CD8-positive, alpha-beta memory T cell (primary cell): ENCODE data around the gene KRTCAP2. TPM values are rescaled to one million over a fixed set of nuclear protein-coding genes. Genes with fewer than 3 reads are reported as not detected.
A peak's percentile ranks its signal among the peaks of the same experiment; 100 is the strongest.

ENCODE experiments used
- CTCF ChIA-PET: fragments of 350-600 bp; sonication (Branson Sonifier 250); formaldehyde crosslinking; loops from one replicate; lab custom pipeline; 2021; ENCODE audit warnings: antibody characterized with exemption; lab: Charles Lee
- POLR2A ChIA-PET: fragments of 350-600 bp; sonication (Branson Sonifier 250); formaldehyde crosslinking; loops from one replicate; lab custom pipeline; 2021; ENCODE audit warnings: antibody characterized with exemption; lab: Charles Lee
- DNase-seq, 5 donors: peaks; one replicate each; pipeline versions ENCODE4 v3.0.0 to v3.0.0-alpha.2; 2020 to 2022; ENCODE audit warnings: mixed read lengths in 1 of 5
- H3K27ac ChIP-seq: one replicate; pipeline ENCODE4 v1.7.0; 2013; ENCODE audit warnings: low read depth, mild to moderate bottlenecking, low read length, moderate library complexity
- H3K27me3 ChIP-seq: 2 replicates; pipeline ENCODE4 v1.7.0; 2013; ENCODE audit warnings: low read length, mild to moderate bottlenecking; ENCODE audit not compliant: insufficient read depth, poor library complexity, severe bottlenecking
- H3K36me3 ChIP-seq: 2 replicates; pipeline ENCODE4 v1.7.0; 2013; ENCODE audit warnings: mild to moderate bottlenecking, low read length, moderate library complexity; ENCODE audit not compliant: insufficient read depth
- H3K4me1 ChIP-seq: 2 replicates; pipeline ENCODE4 v1.7.0; 2013; ENCODE audit warnings: mild to moderate bottlenecking, low read length, moderate library complexity; ENCODE audit not compliant: insufficient read depth
- H3K4me3 ChIP-seq: 2 replicates; pipeline ENCODE4 v1.7.0; 2013; ENCODE audit warnings: mild to moderate bottlenecking, low read length
- H3K9me3 ChIP-seq: 2 replicates; pipeline ENCODE4 v1.7.0; 2013; ENCODE audit warnings: mild to moderate bottlenecking, low read length
- H3K27ac Mint-ChIP-seq, 8 donors: one replicate each; pipeline ENCODE4 v1.8.0; 2020 to 2021; ENCODE audit warnings: mixed read lengths in 8 of 8, mild to moderate bottlenecking in 6 of 8, inconsistent platforms in 3 of 8, moderate library complexity in 3 of 8
- H3K27me3 Mint-ChIP-seq, 2 donors: one replicate each; pipeline ENCODE4 v1.8.0; 2020 to 2021; ENCODE audit warnings: mixed read lengths in 2 of 2, mild to moderate bottlenecking in 1 of 2, moderate library complexity in 1 of 2
- H3K36me3 Mint-ChIP-seq, 3 donors: one replicate each; pipeline ENCODE4 v1.8.0; 2020 to 2021; ENCODE audit warnings: mixed read lengths in 3 of 3, inconsistent platforms in 1 of 3, mild to moderate bottlenecking in 1 of 3
- H3K4me1 Mint-ChIP-seq, 3 donors: one replicate each; pipeline ENCODE4 v1.8.0; 2020 to 2021; ENCODE audit warnings: mixed read lengths in 3 of 3, inconsistent platforms in 1 of 3, mild to moderate bottlenecking in 1 of 3
- H3K4me3 Mint-ChIP-seq, 7 donors: one replicate each; pipeline ENCODE4 v1.8.0; 2020 to 2021; ENCODE audit warnings: mixed read lengths in 7 of 7, mild to moderate bottlenecking in 6 of 7, moderate library complexity in 4 of 7, inconsistent platforms in 2 of 7
- H3K9me3 Mint-ChIP-seq, 5 donors: one replicate each; pipeline ENCODE4 v1.8.0; 2020 to 2022; ENCODE audit warnings: mixed read lengths in 5 of 5, mild to moderate bottlenecking in 3 of 5, moderate library complexity in 2 of 5, inconsistent platforms in 1 of 5
- polyA plus RNA-seq: library from polyadenylated mRNA; unstranded; fragments of 300-500 nt; fragmentation: Illumina TruSeq; gene quantifications from one replicate; pipeline ENCODE4 v1.2.3, GENCODE V29; 2021
- total RNA-seq, 2 experiments: library from RNA; stranded (reverse); gene quantifications; one replicate each; pipeline ENCODE4 v1.2.3, GENCODE V29; 2021

The KRTCAP2 gene
- total and polyA plus RNA-seq, 3 experiments from 2014 or later: 181 to 576 (median 207) TPM

GRCh38 chr1:155184835-155185782 is 12.0 kb upstream of the KRTCAP2 start:
- Histone ChIP-seq H3K9me3 (no peaks in the 10 kb centered on the region), H3K4me3 (no peak overlapping the region), H3K36me3 (no peaks in the 10 kb centered on the region), H3K27me3 (no peaks in the 10 kb centered on the region), H3K27ac (no peak overlapping the region), H3K4me1 (no peaks in the 10 kb centered on the region)
- Mint-ChIP-seq H3K4me3 (no peak overlapping the region), H3K36me3 (peaks cover 0 to 15% (median 3%) of the 10 kb centered on the region in 3 donors), H3K4me1 (peaks cover 5 to 6% (median 6%) of the 10 kb centered on the region in 3 donors), H3K9me3 (no peaks in the 10 kb centered on the region), H3K27me3 (no peaks in the 10 kb centered on the region), H3K27ac (peak overlapping the region in 2 of 8 donors; percentile 47 to 64)
- DNase-seq: peak in 1 of 5 donors; percentile 28
- POLR2A ChIA-PET: no interaction called here
- CTCF ChIA-PET: interaction anchor here (1.1 to 1.3 kb wide), 3 partner anchors 8 to 12 kb away, joined by 3 to 8 read pairs (median 4); partner anchors contain the start of gene KRTCAP2

GRCh38 chr1:155184351-155184811 is 11.3 kb upstream of the KRTCAP2 start:
- POLR2A ChIA-PET: no interaction called here
- Mint-ChIP-seq H3K4me1 (peaks cover 5 to 6% (median 6%) of the 10 kb centered on the region in 3 donors), H3K36me3 (peaks cover 0 to 22% (median 3%) of the 10 kb centered on the region in 3 donors), H3K27me3 (no peaks in the 10 kb centered on the region), H3K9me3 (no peaks in the 10 kb centered on the region), H3K4me3 (no peak overlapping the region), H3K27ac (no peak overlapping the region)
- H3K27me3 ChIP-seq: no peaks in the 10 kb centered on the region
- no peaks in the 10 kb centered on the region for H3K36me3 ChIP-seq
- no peak overlapping the region for H3K27ac ChIP-seq
- CTCF ChIA-PET: interaction anchor here (0.8 to 1.3 kb wide), 4 partner anchors 9 to 12 kb away, joined by 3 to 8 read pairs (median 4); partner anchors contain the start of gene KRTCAP2
- no peak for DNase-seq
- H3K4me1 ChIP-seq: no peaks in the 10 kb centered on the region
- no peak overlapping the region for H3K4me3 ChIP-seq
- no peaks in the 10 kb centered on the region for H3K9me3 ChIP-seq

GRCh38 chr1:155183775-155184221 is 10.7 kb upstream of the KRTCAP2 start:
- peak in 1 of 5 donors; percentile 37 for DNase-seq
- Histone ChIP-seq H3K36me3 (no peaks in the 10 kb centered on the region), H3K9me3 (no peaks in the 10 kb centered on the region), H3K27me3 (no peaks in the 10 kb centered on the region), H3K27ac (no peak overlapping the region), H3K4me3 (no peak overlapping the region), H3K4me1 (no peaks in the 10 kb centered on the region)
- ChIA-PET CTCF (interaction anchor here (0.8 to 1.0 kb wide), 2 partner anchors 10 to 11 kb away, joined by 3 to 5 read pairs; partner anchors contain the start of gene KRTCAP2), POLR2A (no interaction called here)
- Mint-ChIP-seq H3K9me3 (no peaks in the 10 kb centered on the region), H3K27me3 (no peaks in the 10 kb centered on the region), H3K27ac (peak overlapping the region in 1 of 8 donors; percentile 80), H3K4me3 (no peak overlapping the region), H3K4me1 (peaks cover 5 to 6% (median 6%) of the 10 kb centered on the region in 3 donors), H3K36me3 (peaks cover 0 to 28% (median 4%) of the 10 kb centered on the region in 3 donors)

GRCh38 chr1:155182052-155182550 is 9.0 kb upstream of the KRTCAP2 start:
- no peak overlapping the region for H3K27ac ChIP-seq
- Mint-ChIP-seq H3K9me3 (no peaks in the 10 kb centered on the region), H3K27me3 (no peaks in the 10 kb centered on the region), H3K4me1 (peaks cover 0 to 4% (median 0%) of the 10 kb centered on the region in 3 donors), H3K4me3 (no peak overlapping the region), H3K36me3 (peaks cover 0 to 38% (median 4%) of the 10 kb centered on the region in 3 donors), H3K27ac (no peak overlapping the region)
- ChIA-PET CTCF (no interaction called here), POLR2A (no interaction called here)
- no peak for DNase-seq
- no peak overlapping the region for H3K4me3 ChIP-seq
- H3K27me3 ChIP-seq: no peaks in the 10 kb centered on the region
- peaks cover 13% of the 10 kb centered on the region for H3K36me3 ChIP-seq
- H3K9me3 ChIP-seq: no peaks in the 10 kb centered on the region
- peaks cover 2% of the 10 kb centered on the region for H3K4me1 ChIP-seq

- Mint-ChIP-seq H3K27ac (no peak overlapping the region), H3K27me3 (no peaks in the 10 kb centered on the region), H3K9me3 (no peaks in the 10 kb centered on the region), H3K4me3 (no peak overlapping the region), H3K4me1 (peaks cover 3 to 9% (median 4%) of the 10 kb centered on the region in 3 donors), H3K36me3 (peaks cover 0 to 43% (median 4%) of the 10 kb centered on the region in 3 donors)
- ChIA-PET POLR2A (no interaction called here), CTCF (interaction anchor here (1.2 to 1.3 kb wide), 2 partner anchors 12 to 69 kb away, joined by 3 to 4 read pairs; no protein-coding TSS in a partner anchor)
- Histone ChIP-seq H3K27ac (no peak overlapping the region), H3K27me3 (no peaks in the 10 kb centered on the region), H3K4me3 (no peak overlapping the region), H3K36me3 (peaks cover 14% of the 10 kb centered on the region), H3K9me3 (no peaks in the 10 kb centered on the region), H3K4me1 (peaks cover 8% of the 10 kb centered on the region)
- DNase-seq: no peak
Observed at GRCh38 chr1:155181371-155182051, 8.4 kb upstream of the KRTCAP2 start.

GRCh38 chr1:155179112-155180031 is 6.3 kb upstream of the KRTCAP2 start:
- Mint-ChIP-seq H3K4me1 (peaks cover 9 to 27% (median 14%) of the 10 kb centered on the region in 3 donors), H3K36me3 (peaks cover 0 to 43% (median 4%) of the 10 kb centered on the region in 3 donors), H3K27ac (peak overlapping the region in 1 of 8 donors; percentile 8), H3K9me3 (no peaks in the 10 kb centered on the region), H3K27me3 (no peaks in the 10 kb centered on the region), H3K4me3 (no peak overlapping the region)
- no peak for DNase-seq
- Histone ChIP-seq H3K4me3 (no peak overlapping the region), H3K4me1 (peaks cover 19% of the 10 kb centered on the region), H3K27ac (no peak overlapping the region), H3K9me3 (no peaks in the 10 kb centered on the region), H3K36me3 (peaks cover 14% of the 10 kb centered on the region), H3K27me3 (no peaks in the 10 kb centered on the region)
- ChIA-PET POLR2A (no interaction called here), CTCF (interaction anchor here (1.3 to 2.3 kb wide), 3 partner anchors 13 to 88 kb away, joined by 4 to 7 read pairs (median 4); partner anchors contain the start of gene THBS3)
